GM19328 (cell line): ENCODE data around the gene ALK.

Experiments
- ATAC-seq: cut with Tn5 transposase; IDR thresholded peaks from one replicate; pipeline ENCODE4 v1.9.1; 2021; ENCODE audit warnings: mild to moderate bottlenecking, moderate library complexity; ENCODE audit not compliant: unreplicated experiment

Gene ALK

DNA sequence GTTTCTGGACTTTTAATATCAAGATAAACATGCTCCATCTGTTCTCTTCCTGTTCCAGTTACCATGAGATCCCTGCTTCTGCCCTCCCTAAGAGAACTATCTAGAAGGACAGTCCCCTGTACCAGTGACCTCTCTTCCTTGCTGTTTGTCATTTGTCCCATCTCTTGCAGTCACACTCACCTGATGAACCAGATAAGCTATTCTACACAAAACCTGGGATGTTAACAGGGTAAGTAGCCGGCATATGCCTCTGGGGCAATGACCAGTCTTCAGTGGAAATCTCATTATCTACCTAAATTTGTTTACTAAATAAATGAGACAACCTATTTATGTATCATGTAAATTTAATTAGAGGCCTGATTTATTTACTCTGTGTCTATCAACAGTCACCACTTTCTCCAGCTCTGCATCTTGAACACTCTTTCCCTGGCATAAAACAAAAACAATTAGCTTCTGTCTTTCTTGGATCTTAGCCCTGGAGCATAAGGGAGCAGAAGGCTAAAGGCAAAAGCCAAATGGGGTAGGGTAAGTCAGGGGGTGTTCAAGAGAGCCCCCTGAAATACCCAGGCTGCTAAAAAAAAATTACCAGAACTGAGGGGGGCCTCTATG is 337.7 kb downstream of the ALK start:
- no peak for ATAC-seq

GRCh38 chr2:29583104-29583503 is 338.3 kb downstream of the ALK start:
- no peak for ATAC-seq

GRCh38 chr2:29582062-29582461 is 339.3 kb downstream of the ALK start:
- no peak for ATAC-seq

DNA sequence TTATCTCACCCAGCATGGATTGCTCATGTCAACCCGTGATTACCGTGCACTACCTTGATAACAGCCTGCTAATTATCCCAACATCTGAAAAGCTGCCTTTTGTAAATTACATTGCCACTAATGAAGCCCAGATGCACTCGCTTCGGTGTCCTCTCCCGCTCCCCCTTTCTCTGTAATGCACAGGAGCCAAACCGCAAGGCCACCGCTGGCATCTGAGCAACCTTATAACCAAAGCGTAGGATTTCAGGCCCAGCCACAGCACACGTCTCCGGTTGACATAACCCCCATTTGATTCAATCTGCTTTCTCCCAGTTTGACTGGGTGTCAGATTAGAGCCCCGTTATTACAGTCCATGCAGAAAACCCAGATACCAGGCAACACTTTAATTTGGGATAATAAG is 341.2 kb downstream of the ALK start:
- no peak for ATAC-seq

- ATAC-seq, result no peak
Observed at GRCh38 chr2:29579495-29580169, 341.8 kb downstream of the ALK start.

GRCh38 chr2:29578084-29578598 is 343.2 kb downstream of the ALK start:
- ATAC-seq, result no peak

GRCh38 chr2:29576231-29576630 is 345.2 kb downstream of the ALK start:
- no peak for ATAC-seq

DNA sequence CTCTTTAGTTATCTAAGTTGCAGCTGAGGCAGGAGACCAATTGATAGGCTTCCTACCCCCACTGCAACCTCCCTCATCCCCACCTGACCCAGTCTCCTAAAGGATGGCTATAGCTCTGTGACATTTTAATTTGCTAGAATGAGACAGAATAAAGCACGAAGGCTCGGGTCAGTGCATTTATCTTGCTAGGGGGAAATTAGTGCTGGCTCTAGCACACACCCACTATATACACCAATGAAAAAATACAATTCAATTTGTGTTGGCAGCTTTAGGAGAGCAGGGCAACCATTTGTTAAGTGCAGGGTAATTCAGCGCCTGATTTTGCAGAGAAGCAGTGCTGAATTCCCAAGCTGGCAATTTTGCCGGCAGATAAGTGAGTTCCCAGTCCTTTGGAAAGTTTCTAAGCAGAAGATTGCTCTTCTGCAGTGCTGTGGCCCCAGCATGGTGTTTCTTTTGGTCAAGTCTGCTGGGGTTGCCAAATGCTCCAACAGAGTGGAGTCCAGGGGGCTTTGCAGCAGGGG is 346.0 kb downstream of the ALK start:
- ATAC-seq, result no peak

- no peak for ATAC-seq
Observed at GRCh38 chr2:29573612-29574011, 347.8 kb downstream of the ALK start.

DNA sequence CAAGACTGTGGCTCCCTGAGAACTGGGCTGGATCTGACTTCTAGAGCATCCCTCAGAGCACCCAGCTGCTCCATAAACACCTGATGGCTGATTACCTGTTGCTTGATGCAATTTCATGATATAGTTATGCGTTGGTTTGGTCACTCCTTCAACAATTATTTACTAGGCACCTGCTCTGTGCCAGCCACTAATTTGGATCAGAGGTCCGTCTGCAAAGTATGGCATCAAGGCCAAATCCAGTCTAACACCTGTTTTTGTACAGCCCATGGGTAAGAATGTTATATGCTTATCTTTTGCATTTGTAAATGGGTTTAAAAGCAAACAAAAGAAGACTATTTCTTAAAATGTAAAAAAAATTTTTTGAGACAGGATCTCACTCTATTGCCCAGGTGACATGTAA is 348.2 kb downstream of the ALK start:
- ATAC-seq, result no peak

DNA sequence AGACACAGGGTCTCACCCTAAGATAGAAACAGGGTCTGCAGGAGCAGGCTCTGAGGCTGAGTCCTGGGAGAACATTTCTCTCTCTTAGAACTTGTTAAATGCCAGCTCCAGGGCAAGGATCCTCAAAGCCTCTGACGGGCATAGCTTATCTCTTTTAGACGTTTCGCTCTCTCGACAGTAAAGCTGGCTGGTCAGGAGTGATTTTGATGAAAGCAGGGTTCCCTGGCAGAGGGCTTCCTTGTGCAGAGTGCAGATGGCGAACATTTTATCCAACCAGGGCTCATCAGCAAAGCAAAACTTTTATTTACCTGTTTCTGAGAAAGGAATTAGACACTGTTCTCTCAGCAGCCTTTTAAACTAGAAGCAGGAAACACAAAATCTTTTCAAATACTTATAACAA is 350.8 kb downstream of the ALK start:
- no peak for ATAC-seq

DNA sequence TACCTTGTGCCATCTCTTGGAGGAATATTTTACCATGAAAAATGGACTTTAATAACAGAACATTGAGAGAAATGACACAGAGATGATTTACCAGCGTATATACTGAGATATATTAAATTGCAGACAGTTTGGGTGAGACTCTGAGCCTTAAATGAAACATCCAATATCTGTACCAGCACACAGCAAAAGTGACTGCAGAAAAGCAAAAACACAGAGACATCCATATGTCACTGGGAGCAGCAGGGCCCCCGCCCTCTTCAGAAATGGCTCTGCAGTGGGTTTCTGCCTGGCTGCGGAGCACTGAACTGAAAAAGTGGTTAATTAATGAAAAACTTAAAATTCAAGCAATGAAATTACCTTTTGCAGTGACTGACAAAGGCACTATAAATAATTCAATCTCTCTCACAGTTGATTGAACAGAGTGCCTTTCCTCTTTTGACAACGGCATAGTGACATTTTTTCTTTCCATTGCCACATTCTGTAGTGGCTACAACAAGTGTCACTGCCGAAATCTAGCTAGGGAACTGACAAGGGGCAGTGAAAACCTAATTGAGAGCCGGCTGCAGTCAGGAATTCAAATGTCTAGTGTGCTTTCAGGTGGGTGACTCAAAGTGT is 353.4 kb downstream of the ALK start:
- no peak for ATAC-seq

GRCh38 chr2:29563697-29564096 is 357.7 kb downstream of the ALK start:
- ATAC-seq, result no peak

GRCh38 chr2:29562896-29563295 is 358.5 kb downstream of the ALK start:
- ATAC-seq, result no peak

DNA sequence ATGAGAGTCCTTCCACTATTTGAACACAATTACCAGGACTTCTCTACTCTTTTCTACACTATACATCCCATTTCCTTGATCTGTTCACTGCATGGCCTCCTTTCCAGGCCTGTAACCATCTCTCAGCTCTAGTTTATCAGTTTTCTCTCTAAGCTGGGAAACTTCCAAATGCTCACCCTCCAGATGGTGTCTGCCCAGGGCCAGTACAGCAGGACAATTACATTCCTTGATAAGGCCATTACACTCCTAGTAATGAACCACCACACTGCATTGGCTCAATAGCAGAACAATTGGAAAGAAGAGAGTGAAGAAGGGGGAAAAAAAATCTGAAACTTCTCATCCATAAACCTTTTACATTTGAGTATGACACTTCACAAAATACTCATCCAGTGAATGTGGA is 359.1 kb downstream of the ALK start:
- no peak for ATAC-seq

- ATAC-seq, result no peak
Observed at GRCh38 chr2:29561628-29562027, 359.8 kb downstream of the ALK start.

- no peak for ATAC-seq
Observed at GRCh38 chr2:29561181-29561580, 360.2 kb downstream of the ALK start.

GRCh38 chr2:29560566-29560965 is 360.8 kb downstream of the ALK start:
- no peak for ATAC-seq

DNA sequence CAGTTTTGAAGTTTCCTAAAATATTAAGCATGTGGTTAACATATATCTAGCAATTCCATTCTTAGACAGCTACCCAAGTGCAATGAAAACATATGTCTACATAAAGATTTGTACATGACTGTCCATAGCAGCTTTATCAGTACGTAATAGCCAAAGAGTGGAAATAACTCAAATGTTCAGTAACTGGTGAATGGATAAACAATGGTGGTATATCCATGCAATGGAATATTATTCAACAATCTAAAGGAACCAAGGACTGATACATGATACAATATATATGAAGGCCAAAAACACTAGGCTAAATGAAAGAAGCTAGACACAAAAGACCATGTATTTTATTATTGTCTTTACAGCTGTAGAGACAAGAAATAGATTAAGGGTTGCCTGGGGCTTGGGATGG is 361.4 kb downstream of the ALK start:
- ATAC-seq, result no peak

DNA sequence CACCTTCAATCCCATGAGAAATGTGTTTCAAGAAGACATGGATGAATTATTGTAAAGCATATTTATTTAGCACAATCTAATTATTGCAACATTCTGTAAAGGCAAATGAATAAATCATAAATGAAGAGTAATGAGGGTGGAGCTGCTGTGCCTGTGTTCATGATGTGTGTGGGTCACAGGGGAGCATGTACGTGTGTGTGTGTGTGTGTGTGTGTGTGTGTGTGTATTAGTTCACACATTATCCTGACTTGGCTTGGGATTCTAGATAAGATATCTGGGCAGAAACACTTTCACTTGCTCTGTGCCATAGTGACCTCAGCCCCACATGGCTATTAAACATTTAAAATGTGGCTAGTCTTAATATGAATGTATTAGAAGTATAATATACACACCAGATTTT is 361.8 kb downstream of the ALK start:
- no peak for ATAC-seq

DNA sequence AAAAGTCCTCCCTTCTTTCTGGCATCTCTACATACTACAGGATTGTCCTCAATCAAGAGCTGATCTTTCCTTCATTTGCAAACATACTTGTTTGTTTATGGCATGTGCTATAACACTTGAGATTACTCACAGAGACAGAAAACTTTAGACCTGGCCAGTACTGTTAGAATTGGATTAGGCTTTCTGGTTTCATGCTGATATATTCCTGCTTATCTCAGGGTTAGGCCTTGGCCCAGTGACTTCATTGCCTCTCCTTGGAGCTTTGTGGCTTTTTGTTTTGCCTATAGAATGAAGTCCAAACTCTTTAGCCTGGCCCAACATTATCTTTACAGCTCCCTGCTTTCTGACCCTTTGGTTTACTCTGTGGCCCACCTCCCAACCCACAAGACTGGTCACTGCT is 363.3 kb downstream of the ALK start:
- ATAC-seq, result no peak

DNA sequence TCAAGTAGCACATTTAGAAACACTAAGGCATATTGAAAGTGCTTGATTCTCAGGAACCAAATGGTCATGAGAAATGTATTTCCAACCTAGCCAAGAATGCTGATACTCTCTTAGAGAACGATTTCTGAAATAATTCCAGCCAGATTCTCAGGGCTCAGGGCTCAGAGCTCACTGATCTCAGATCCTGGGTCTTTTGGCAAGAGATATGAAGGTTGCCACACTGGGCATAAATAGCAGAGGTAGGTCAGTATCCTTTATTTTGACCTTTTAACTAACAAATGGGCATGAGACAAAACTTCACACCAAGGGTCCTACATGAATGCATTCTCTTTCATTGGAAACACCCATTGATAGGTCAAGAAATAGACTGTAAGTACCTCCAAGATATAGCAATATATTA is 364.1 kb downstream of the ALK start:
- no peak for ATAC-seq
